IMR-90 (cell line): ENCODE results near the gene FOXL1. TPM values are rescaled to one million over a fixed set of nuclear protein-coding genes. Genes with fewer than 3 reads are reported as not detected.

ENCODE experiments used
- ATAC-seq: fragments of 200-7000 bp; cut with Tn5 transposase; 2 replicates; pipeline ENCODE4 v1.9.1; 2020; ENCODE audit warnings: low read depth, mild to moderate bottlenecking, moderate library complexity
- BruUV-seq: library from RNA; stranded (reverse); fragments of 400-500 nt; replicated peaks from 2 replicates; lab custom pipeline; 2021; lab: Mats Ljungman, UMichigan
- CTCF ChIA-PET: fragments of 300-600 bp; formaldehyde crosslinking; extraction: SDS; loops from one replicate; lab custom pipeline; 2021; ENCODE audit warnings: antibody characterized with exemption; lab: Yijun Ruan, JAX
- POLR2A ChIA-PET: fragments of 300-600 bp; sonication (Branson Sonifier 250); formaldehyde crosslinking; loops from one replicate; lab custom pipeline; 2022; ENCODE audit warnings: antibody characterized with exemption; ENCODE audit not compliant: unreplicated experiment; lab: Charles Lee
- DNase-seq: peaks from one replicate; pipeline ENCODE4 v3.0.0; 2013
- H2AFZ ChIP-seq: replicated peaks from 2 replicates; pipeline ENCODE3; 2013; ENCODE audit warnings: low read length, mild to moderate bottlenecking; ENCODE audit not compliant: poor library complexity
- H2AK5ac ChIP-seq: 2 replicates; pipeline ENCODE4 v1.6.1; 2013; ENCODE audit warnings: low read depth, low read length, inconsistent platforms
- H2AK9ac ChIP-seq: replicated peaks from 2 replicates; pipeline ENCODE3; 2013; ENCODE audit warnings: mild to moderate bottlenecking, low read depth, low read length, moderate library complexity; ENCODE audit not compliant: poor library complexity
- H2BK120ac ChIP-seq: 2 replicates; pipeline ENCODE4 v1.6.1; 2013; ENCODE audit warnings: low read depth, low read length, inconsistent platforms
- H2BK15ac ChIP-seq: 3 replicates; pipeline ENCODE4 v1.6.1; 2013; ENCODE audit warnings: low read depth, low read length, inconsistent platforms
- H2BK20ac ChIP-seq: 2 replicates; pipeline ENCODE4 v1.6.1; 2013; ENCODE audit warnings: low read depth, mild to moderate bottlenecking, inconsistent platforms, low read length, moderate library complexity
- H2BK5ac ChIP-seq: 2 replicates; pipeline ENCODE4 v1.6.1; 2013; ENCODE audit warnings: mild to moderate bottlenecking, low read depth, low read length, inconsistent platforms; ENCODE audit not compliant: poor library complexity, severe bottlenecking
- H3K14ac ChIP-seq: replicated peaks from 2 replicates; pipeline ENCODE4 v1.6.1; 2013; ENCODE audit warnings: low read depth, low read length, inconsistent platforms
- H3K18ac ChIP-seq: 2 replicates; pipeline ENCODE4 v1.6.1; 2013; ENCODE audit warnings: low read depth, low read length, control low read depth
- H3K23ac ChIP-seq: 2 replicates; pipeline ENCODE4 v1.6.1; 2013; ENCODE audit warnings: low read depth, low read length, inconsistent platforms
- H3K27ac ChIP-seq: 2 replicates; pipeline ENCODE4 v1.5.1; 2013; ENCODE audit warnings: mild to moderate bottlenecking, control low read depth, low read length; ENCODE audit not compliant: insufficient read depth
- H3K27me3 ChIP-seq: 2 replicates; pipeline ENCODE4 v1.6.1; 2013; ENCODE audit warnings: low read length; ENCODE audit not compliant: control insufficient read depth, insufficient read depth
- H3K36me3 ChIP-seq: 2 replicates; pipeline ENCODE4 v1.6.1; 2013; ENCODE audit warnings: low read length, mixed read lengths; ENCODE audit not compliant: control insufficient read depth, insufficient read depth
- H3K4ac ChIP-seq: 2 replicates; pipeline ENCODE4 v1.6.1; 2013; ENCODE audit warnings: low read depth, low read length, inconsistent platforms
- H3K4me1 ChIP-seq: 2 replicates; pipeline ENCODE4 v1.6.1; 2013; ENCODE audit warnings: low read length, mixed read lengths; ENCODE audit not compliant: control insufficient read depth, insufficient read depth
- H3K4me2 ChIP-seq: 2 replicates; pipeline ENCODE4 v1.6.1; 2013; ENCODE audit warnings: low read depth, mild to moderate bottlenecking, control low read depth, low read length, moderate library complexity
- H3K4me3 ChIP-seq: 2 replicates; pipeline ENCODE4 v1.5.1; 2013; ENCODE audit warnings: low read depth, mild to moderate bottlenecking, control low read depth, low read length, moderate library complexity; ENCODE audit not compliant: insufficient read depth
- H3K56ac ChIP-seq: 2 replicates; pipeline ENCODE4 v1.6.1; 2013; ENCODE audit warnings: low read length, inconsistent platforms; ENCODE audit not compliant: insufficient read depth; ENCODE audit errors: extremely low read depth
- H3K79me1 ChIP-seq, 2 experiments: 2 replicates each; pipeline ENCODE4 v1.6.1; 2013; ENCODE audit warnings: low read length in 2 of 2, inconsistent platforms in 1 of 2, low read depth in 1 of 2
- H3K9ac ChIP-seq: 2 replicates; pipeline ENCODE4 v1.6.1; 2013; ENCODE audit warnings: low read depth, low read length, control low read depth
- H3K9me1 ChIP-seq: 2 replicates; pipeline ENCODE4 v1.6.1; 2013; ENCODE audit warnings: low read length, inconsistent platforms; ENCODE audit not compliant: insufficient read depth
- H3K9me3 ChIP-seq: 2 replicates; pipeline ENCODE4 v1.6.1; 2013; ENCODE audit warnings: low read length; ENCODE audit not compliant: control insufficient read depth, insufficient read depth
- H4K20me1 ChIP-seq: 2 replicates; pipeline ENCODE4 v1.6.1; 2013; ENCODE audit warnings: low read length, inconsistent platforms; ENCODE audit not compliant: insufficient read depth
- H4K5ac ChIP-seq: 2 replicates; pipeline ENCODE4 v1.6.1; 2013; ENCODE audit warnings: mild to moderate bottlenecking, low read depth, low read length, control low read depth
- H4K8ac ChIP-seq, 2 experiments: 2 replicates each; pipeline ENCODE4 v1.6.1; 2013; ENCODE audit warnings: low read depth in 2 of 2, low read length in 2 of 2, control low read depth in 1 of 2, inconsistent platforms in 1 of 2
- H4K91ac ChIP-seq: 2 replicates; pipeline ENCODE4 v1.6.1; 2013; ENCODE audit warnings: low read depth, low read length, inconsistent platforms; ENCODE audit not compliant: insufficient read depth
- BHLHE40 ChIP-seq: fragments of 150-350 bp; IDR thresholded peaks from 2 replicates; pipeline ENCODE4 v1.6.1; 2016; ENCODE audit warnings: mild to moderate bottlenecking, low read depth, low read length
- CEBPB ChIP-seq: IDR thresholded peaks from 2 replicates; pipeline ENCODE4 v1.6.1; 2012; ENCODE audit warnings: low read depth, low read length, improper control_type of control experiment
- CHD1 ChIP-seq: IDR thresholded peaks from 2 replicates; pipeline ENCODE4 v1.6.1; 2012; ENCODE audit warnings: low read depth, low read length, improper control_type of control experiment
- FOS ChIP-seq: fragments of 150-350 bp; IDR thresholded peaks from 2 replicates; pipeline ENCODE4 v1.6.1; 2016; ENCODE audit warnings: low read depth, low read length
- MAFK ChIP-seq: IDR thresholded peaks from 2 replicates; pipeline ENCODE4 v1.6.1; 2012; ENCODE audit warnings: low read depth, low read length, improper control_type of control experiment
- MAZ ChIP-seq: IDR thresholded peaks from 2 replicates; pipeline ENCODE4 v1.6.1; 2012; ENCODE audit warnings: low read depth, mild to moderate bottlenecking, low read length, improper control_type of control experiment, moderate library complexity, borderline replicate concordance
- MXI1 ChIP-seq: IDR thresholded peaks from 2 replicates; pipeline ENCODE4 v1.6.1; 2012; ENCODE audit warnings: low read depth, mild to moderate bottlenecking, low read length, moderate library complexity, borderline replicate concordance
- NFE2L2 ChIP-seq: fragments of 150-350 bp; IDR thresholded peaks from 2 replicates; pipeline ENCODE4 v1.6.1; 2016; ENCODE audit warnings: low read depth, mild to moderate bottlenecking, low read length
- POLR2A ChIP-seq: IDR thresholded peaks from 2 replicates; pipeline ENCODE4 v1.6.1; 2012; ENCODE audit warnings: mild to moderate bottlenecking, low read depth, low read length
- RAD21 ChIP-seq: IDR thresholded peaks from 2 replicates; pipeline ENCODE4 v1.6.1; 2012; ENCODE audit warnings: low read length, improper control_type of control experiment
- RCOR1 ChIP-seq: IDR thresholded peaks from 2 replicates; pipeline ENCODE4 v1.6.1; 2012; ENCODE audit warnings: mild to moderate bottlenecking, low read length, improper control_type of control experiment; ENCODE audit not compliant: insufficient replicate concordance
- RFX5 ChIP-seq: IDR thresholded peaks from 2 replicates; pipeline ENCODE4 v1.8.0; 2012; ENCODE audit warnings: low read depth, mild to moderate bottlenecking, low read length, moderate library complexity
- SMC3 ChIP-seq: fragments of 150-350 bp; IDR thresholded peaks from 2 replicates; pipeline ENCODE4 v1.6.1; 2016; ENCODE audit warnings: low read depth, mild to moderate bottlenecking, antibody characterized with exemption, low read length, moderate library complexity
- WGBS, 2 experiments: methylation state at CpG; one replicate each; pipeline versions ENCODE4 v1.1.5 to v1.1.7; 2013; ENCODE audit warnings: missing lambda C conversion rate in 2 of 2; ENCODE audit not compliant: insufficient read length in 1 of 2; ENCODE audit errors: extremely low coverage in 2 of 2; 5-methylcytosine and 5-hydroxymethylcytosine counted together
- dilution Hi-C: fragments of 300-500 bp; cut with HindIII; formaldehyde crosslinking; loops from one replicate; pipeline ENCODE4 v1.14.3; 2018; ENCODE audit warnings: low sequenced_read_pairs; ENCODE audit not compliant: unreplicated experiment
- in situ Hi-C: fragments of 300-500 bp; cut with MboI; formaldehyde crosslinking; loops from 3 replicates; pipeline ENCODE4 v1.14.3; 2019; ENCODE audit warnings: low sequenced_read_pairs, inconsistent platforms, mixed read lengths
- intact Hi-C: fragments of 100-400 bp; cut with micrococcal nuclease; formaldehyde crosslinking; loops from 2 replicates; pipeline ENCODE4 v1.10.0; 2022
- polyA plus RNA-seq, 3 experiments: library from polyadenylated mRNA; depleted of rRNA; stranded (reverse); fragments of >200 nt; gene quantifications; 2 replicates each; pipeline ENCODE4 v1.2.3, GENCODE V29; 2012; ENCODE audit warnings: low replicate concordance in 1 of 3
- total RNA-seq: library from RNA; depleted of rRNA; stranded (reverse); fragments of >200 nt; gene quantifications from 2 replicates; pipeline ENCODE4 v1.2.3, GENCODE V29; 2012
- TF ChIP-seq, protein P1 (sequence below): fragments of 150-350 bp; IDR thresholded peaks from 2 replicates; pipeline ENCODE4 v1.6.1; 2017; ENCODE audit warnings: mild to moderate bottlenecking, antibody characterized with exemption, low read length, low read depth
- TF ChIP-seq, protein P2 (sequence below): conservative IDR thresholded peaks from 2 replicates; pipeline ENCODE4 v1.5.1; 2012; ENCODE audit warnings: mild to moderate bottlenecking, low read depth, low read length, improper control_type of control experiment
- TF ChIP-seq, protein P3 (sequence below): fragments of 150-350 bp; IDR thresholded peaks from 2 replicates; pipeline ENCODE4 v1.6.1; 2016; ENCODE audit warnings: low read depth, mild to moderate bottlenecking, low read length, moderate library complexity, borderline replicate concordance

Gene FOXL1
- total and polyA plus RNA-seq, 2 of the 4 experiments (the other 2 are of a cell fraction), result 15.2 to 25.8 TPM

DNA sequence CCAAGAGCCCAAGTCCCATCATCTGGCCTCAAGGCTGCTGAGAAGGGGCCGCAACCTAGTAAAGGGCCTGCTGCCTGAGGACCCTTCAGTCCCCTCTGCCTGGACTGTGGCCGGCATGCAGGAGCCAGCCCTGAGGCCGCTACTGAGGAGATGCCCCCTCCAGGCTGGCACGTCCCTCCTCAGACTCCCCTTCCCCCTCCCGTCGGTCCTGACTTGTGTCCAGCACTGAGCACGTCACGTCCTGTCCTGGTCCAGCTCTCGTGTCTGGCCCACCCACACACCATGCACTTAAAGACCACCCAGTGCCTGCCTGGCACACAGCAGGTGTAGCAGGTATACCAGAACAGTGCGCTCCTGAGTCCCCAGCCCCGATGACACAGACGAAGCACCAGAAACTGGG, 32.9 kb upstream of the FOXL1 start:
- Histone ChIP-seq H3K4me1 (no peaks in the 10 kb centered on the region), H2BK5ac (no peak overlapping the region), H3K18ac (no peak overlapping the region), H3K23ac (no peak overlapping the region), H3K4ac (no peak overlapping the region), H2AK9ac (peak overlapping the region; percentile 79), H3K56ac (no peak overlapping the region), H4K5ac (no peak overlapping the region), H2BK20ac (no peak overlapping the region), H4K91ac (no peak overlapping the region), H3K9ac (no peak overlapping the region), H4K8ac (no peak overlapping the region), H2BK120ac (no peak overlapping the region), H2AK5ac (no peak overlapping the region), H4K20me1 (no peaks in the 10 kb centered on the region), H3K27ac (no peak overlapping the region), H3K14ac (no peak overlapping the region), H3K36me3 (peaks cover 51% of the 10 kb centered on the region), H3K27me3 (no peaks in the 10 kb centered on the region), H3K79me1 (peaks cover 0 to 17% of the 10 kb centered on the region in 2 experiments; a peak in 2 of 4 replicates), H3K9me3 (no peaks in the 10 kb centered on the region), H3K9me1 (no peaks in the 10 kb centered on the region), H3K4me2 (no peak overlapping the region), H3K4me3 (no peak overlapping the region), H2AFZ (no peak overlapping the region), H2BK15ac (no peak overlapping the region)
- 93% methylated on average over 12 of the region's 12 CpGs; no CpG with 5 or more reads in 1 of the 2 experiments for WGBS, 2 experiments
- no peak for DNase-seq
- no TSS peak for BruUV-seq
- in situ Hi-C loops (no loop called here), dilution Hi-C loops (no loop called here), intact Hi-C loops (no loop called here)
- CTCF ChIA-PET, result no interaction called here
- no peak for ATAC-seq
- TF ChIP-seq NFE2L2 (no peak), SMC3 (no peak), MAFK (no peak), MAZ (no peak), POLR2A (no peak), RFX5 (no peak), MXI1 (no peak), RCOR1 (no peak), RAD21 (no peak), FOS (no peak), CHD1 (no peak), BHLHE40 (no peak), CEBPB (no peak)
- TF ChIP-seq, protein P1, sequence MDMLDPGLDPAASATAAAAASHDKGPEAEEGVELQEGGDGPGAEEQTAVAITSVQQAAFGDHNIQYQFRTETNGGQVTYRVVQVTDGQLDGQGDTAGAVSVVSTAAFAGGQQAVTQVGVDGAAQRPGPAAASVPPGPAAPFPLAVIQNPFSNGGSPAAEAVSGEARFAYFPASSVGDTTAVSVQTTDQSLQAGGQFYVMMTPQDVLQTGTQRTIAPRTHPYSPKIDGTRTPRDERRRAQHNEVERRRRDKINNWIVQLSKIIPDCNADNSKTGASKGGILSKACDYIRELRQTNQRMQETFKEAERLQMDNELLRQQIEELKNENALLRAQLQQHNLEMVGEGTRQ, result no peak
- TF ChIP-seq, protein P2, sequence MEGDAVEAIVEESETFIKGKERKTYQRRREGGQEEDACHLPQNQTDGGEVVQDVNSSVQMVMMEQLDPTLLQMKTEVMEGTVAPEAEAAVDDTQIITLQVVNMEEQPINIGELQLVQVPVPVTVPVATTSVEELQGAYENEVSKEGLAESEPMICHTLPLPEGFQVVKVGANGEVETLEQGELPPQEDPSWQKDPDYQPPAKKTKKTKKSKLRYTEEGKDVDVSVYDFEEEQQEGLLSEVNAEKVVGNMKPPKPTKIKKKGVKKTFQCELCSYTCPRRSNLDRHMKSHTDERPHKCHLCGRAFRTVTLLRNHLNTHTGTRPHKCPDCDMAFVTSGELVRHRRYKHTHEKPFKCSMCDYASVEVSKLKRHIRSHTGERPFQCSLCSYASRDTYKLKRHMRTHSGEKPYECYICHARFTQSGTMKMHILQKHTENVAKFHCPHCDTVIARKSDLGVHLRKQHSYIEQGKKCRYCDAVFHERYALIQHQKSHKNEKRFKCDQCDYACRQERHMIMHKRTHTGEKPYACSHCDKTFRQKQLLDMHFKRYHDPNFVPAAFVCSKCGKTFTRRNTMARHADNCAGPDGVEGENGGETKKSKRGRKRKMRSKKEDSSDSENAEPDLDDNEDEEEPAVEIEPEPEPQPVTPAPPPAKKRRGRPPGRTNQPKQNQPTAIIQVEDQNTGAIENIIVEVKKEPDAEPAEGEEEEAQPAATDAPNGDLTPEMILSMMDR, result no peak
- TF ChIP-seq, protein P3, sequence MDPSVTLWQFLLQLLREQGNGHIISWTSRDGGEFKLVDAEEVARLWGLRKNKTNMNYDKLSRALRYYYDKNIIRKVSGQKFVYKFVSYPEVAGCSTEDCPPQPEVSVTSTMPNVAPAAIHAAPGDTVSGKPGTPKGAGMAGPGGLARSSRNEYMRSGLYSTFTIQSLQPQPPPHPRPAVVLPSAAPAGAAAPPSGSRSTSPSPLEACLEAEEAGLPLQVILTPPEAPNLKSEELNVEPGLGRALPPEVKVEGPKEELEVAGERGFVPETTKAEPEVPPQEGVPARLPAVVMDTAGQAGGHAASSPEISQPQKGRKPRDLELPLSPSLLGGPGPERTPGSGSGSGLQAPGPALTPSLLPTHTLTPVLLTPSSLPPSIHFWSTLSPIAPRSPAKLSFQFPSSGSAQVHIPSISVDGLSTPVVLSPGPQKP, result no peak
- POLR2A ChIA-PET, result no interaction called here
